Stimulated activated naive CD8-positive, alpha-beta T cell treated with anti-CD3 and anti-CD28 coated beads, Interleukin-15, Interleukin-2, amounts not matched to agents 100 U/mL and 50 U/mL, for 24 hours (primary cell): Measurements from ENCODE around the gene PCNT.

Experiments
- ATAC-seq: fragments of 150-1000 bp; cut with Tn5 transposase; one replicate; pipeline ENCODE4 v1.10.0; 2021
- DNase-seq: peaks from one replicate; pipeline ENCODE4 v3.0.0; 2021

PCNT gene

DNA sequence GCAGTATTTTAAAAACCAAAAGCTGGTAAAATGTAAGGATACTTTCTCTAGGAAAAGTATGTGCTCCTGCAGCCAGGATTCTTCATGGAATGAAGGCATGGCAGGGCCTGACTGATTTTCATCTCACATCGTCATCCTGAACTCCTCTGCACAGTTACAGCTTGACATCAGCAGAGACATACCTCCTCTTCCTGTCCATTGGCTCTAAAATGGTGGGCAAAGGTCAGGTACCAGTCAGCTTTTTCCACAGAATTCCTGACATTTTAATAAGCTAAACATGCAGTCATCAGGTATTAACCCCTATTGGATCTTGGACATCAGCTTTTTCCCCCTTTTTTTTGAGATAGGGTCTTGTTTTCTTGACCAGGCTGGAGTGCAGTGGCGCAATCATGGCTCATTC is 5.8 kb downstream of the PCNT start:
- ATAC-seq (no peak), DNase-seq (no peak)

DNA sequence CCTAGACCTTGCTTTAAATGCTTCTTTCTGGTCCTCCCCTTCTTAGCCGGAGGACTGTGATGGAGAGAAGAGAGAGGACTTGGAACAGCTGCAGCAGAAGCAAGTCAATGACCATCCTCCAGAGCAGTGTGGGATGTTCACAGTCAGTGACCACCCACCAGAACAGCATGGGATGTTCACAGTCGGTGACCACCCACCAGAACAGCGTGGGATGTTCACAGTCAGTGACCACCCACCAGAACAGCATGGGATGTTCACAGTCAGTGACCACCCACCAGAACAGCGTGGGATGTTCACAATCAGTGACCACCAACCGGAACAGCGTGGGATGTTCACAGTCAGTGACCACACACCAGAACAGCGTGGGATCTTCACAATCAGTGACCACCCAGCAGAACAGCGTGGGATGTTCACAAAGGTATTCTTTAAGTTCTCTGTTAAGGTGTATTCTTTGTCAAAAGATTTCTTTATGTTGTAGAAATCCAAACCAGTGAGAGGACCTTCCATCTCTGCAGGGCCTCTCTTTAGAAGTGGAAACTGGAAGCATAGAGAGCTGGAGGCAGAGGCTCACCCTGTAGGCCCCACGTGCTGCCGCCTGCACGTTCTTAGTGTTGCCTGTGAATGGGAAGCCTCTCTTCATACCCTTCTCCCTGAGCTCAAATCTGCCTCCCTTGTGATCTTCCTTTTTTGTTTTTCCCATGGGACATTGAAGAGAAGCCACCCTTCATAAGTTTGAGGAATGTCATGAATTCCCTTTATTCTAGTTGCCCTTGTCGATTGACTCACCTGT is 10.6 kb downstream of the PCNT start:
- no peak for ATAC-seq
- no peak for DNase-seq

DNA sequence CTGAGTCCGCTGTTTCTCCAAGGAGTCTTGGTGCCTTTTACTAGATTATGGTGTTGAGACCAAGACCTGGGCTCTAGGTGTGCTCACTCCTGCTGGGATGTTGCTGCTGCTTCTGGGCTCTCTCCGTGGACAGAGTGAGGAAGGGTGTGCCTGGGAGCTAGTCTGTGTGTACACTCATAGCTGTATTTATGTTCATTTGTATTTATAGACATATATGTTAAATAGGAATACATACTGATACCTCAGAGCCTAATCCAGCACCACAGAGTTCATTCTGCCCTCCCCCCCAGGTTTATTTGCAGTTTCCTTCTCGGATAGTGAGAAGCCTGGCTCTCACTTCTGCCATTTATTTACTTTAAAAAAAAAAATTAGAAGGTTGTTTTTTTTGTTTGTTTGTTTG is 12.6 kb downstream of the PCNT start:
- ATAC-seq (no peak), DNase-seq (no peak)

DNA sequence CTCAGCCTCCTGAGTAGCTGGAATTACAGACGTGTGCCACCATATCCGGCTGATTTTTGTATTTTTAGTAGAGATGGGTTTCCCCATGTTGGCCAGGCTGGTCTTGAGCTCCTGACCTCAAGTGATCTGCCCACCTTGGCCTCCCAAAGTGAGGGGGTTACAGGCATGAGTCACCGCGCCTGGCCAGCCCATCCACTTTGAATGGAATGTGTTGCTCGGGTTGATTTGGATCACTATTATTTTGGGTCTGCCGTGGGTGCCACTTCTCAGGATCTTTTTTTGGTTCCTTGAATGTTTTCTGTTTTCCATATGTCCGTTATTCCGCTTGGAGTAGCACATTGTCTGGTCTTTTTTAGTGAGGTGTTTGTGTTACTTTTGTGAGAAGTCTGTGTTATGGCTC is 17.0 kb downstream of the PCNT start:
- no peak for ATAC-seq
- DNase-seq: no peak

DNA sequence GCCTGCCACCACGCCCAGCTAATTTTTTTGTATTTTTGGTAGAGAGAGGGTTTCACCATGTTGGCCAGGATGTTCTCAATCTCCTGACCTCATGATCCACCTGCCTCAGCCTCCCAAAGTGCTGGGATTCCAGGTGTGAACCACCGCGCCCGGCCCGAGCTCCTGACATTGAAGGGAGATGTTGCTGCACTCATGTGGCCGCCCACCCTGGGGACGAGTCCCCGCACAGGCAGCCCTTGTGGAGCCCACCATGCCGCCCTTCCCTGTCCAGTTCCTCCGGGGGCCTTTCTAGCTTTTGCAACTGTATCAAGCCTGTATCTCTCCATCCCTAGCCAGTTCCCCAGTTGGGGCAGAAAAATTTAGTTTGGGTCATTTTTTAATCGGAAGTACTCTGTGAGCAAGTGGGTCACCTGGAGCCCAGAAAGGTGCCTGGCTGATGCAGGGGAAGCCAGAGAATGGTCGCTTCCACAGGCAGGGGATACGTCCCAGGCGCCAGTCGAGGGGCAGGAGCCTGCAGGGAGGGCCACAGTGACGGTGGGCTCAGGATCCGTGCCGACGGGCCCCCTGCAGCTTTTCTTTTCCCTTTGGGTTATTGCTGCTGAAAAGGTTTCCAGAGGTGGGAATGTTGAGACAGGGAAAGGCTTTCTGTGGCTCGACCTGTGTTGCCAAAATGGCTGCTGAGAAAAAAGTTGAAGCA is 20.4 kb downstream of the PCNT start:
- DNase-seq (no peak), ATAC-seq (no peak)

DNA sequence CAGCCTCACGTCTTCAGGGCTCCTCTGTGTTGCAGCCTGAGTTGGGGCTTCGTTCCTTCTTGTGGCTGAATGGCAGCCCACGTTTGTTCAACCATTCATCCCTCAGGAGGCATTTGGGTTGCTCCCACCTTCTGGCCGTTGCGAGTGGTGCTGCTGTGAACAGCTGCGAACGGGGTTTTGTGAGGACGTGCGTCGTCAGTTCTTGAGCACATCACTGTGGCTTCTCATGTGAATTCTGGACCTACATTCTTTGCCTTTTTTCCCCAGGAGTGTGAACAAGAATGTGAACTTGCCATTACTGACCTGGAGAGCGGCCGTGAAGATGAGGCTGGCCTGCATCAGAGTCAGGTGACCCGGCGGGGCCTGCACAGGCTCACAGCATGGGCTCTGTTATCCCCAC is 21.9 kb downstream of the PCNT start:
- no peak for ATAC-seq
- no peak for DNase-seq

DNA sequence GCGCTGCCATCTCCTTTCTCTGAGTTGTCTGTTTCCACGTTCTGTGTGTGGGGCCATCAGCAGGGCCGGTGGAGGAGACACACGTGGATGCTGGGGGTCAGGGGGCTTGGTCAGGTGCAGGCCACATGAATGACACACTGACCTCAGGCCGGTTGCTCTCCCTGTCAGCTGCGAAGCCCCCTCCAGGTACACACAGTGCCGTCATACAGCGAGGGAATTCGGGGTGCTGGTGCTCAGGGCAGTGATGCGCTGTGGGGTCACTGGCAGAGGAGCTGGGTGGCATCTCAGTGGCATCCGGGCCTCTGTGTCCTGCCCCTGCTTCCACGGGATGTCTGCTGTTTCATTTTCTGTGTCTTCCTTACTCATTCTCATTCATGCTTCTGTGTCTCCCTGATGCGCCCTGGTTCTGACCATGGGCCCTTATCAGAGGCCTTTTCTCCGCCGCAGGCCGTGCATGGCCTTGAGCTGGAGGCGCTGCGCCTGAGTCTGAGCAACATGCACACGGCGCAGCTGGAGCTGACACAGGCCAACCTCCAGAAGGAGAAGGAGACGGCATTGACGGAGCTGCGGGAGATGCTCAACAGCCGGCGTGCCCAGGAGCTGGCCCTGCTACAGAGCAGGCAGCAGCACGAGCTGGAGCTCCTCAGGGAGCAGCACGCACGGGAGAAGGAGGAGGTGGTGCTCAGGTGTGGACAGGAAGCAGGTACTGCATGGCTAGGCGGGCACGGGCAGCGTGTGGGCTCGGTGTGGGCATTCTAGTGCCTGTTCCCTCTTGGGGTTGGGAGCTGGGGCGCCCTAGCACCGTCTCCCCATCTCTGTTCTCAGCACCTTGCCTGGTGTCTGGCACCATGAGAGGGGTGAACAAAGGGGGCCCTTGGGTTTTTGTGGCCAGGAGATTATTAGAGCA is 22.6 kb downstream of the PCNT start:
- DNase-seq: no peak
- ATAC-seq: no peak

DNA sequence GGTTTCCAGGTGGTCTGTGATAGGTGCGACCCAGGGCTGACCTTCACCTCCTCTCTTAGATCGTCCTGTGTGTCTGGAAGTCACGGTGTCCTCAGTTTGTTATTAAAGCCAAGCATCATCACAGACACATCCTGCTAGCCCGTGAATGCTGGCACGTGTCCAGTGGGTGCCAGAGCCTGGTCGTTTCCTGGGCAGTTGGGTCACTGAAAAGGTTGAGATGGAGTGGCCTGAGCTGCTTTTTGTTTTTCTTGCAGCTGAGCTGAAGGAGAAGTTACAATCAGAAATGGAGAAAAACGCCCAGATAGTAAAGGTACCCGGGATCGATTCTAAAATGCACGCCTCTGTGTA is 23.2 kb downstream of the PCNT start:
- DNase-seq: no peak
- ATAC-seq: no peak

DNA sequence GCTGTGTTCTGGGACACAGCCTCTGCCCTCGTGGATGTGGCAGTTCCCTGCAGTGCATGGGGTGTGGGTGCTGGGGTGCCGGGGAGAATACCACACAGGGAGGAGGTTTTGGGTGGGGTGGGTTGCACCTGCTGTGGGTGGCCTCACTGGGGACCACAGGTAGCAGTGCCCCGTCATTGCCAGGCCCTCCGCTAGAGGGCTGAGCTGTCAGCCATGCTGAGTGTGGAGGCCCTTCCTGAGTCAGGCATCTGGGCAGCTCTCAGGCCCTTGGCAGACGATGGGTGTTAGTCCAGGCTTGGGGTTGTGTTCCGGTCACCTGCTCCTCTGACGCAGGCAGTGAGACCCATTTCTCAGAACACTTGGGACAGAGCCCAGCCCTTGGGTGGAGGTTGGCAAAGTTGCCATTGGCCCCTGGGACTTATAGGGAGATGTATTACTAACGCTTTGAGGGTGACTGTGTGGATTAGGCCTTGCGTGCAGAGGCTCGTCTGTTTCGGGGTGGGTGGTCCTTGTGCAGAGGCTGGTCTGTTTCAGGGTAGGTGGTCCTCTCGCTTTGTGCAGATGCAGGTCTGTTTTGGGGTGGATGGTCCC is 23.9 kb downstream of the PCNT start:
- no peak for DNase-seq
- no peak for ATAC-seq

DNA sequence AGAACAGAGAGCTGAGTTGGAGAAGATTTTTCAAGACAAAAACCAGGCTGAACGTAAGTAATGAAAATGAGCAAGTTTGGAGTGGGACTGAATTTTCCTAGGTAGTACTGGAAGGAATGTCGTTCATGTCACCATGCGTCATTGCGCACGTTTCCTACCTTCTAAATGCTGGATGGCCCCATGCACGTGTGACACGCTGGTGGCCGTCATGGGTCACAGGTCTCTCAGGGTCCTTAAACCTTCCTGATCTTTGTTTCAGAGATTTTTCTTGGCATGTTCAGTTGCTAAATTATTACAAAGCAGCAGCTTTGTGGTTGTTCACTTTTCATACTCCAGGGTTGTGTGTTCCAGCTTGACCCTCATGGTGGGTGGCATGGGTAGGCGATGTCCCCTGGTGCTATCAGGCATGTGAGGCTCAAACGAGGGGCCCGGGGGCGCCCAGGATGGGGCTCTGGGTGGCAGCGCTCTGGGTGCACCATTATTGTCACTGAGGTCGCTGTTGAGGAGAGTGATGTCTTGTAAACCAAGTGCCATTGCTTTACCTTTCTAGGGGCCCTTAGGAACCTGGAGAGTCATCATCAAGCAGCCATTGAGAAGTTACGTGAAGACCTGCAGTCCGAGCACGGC is 25.3 kb downstream of the PCNT start:
- no peak for DNase-seq
- ATAC-seq: no peak

DNA sequence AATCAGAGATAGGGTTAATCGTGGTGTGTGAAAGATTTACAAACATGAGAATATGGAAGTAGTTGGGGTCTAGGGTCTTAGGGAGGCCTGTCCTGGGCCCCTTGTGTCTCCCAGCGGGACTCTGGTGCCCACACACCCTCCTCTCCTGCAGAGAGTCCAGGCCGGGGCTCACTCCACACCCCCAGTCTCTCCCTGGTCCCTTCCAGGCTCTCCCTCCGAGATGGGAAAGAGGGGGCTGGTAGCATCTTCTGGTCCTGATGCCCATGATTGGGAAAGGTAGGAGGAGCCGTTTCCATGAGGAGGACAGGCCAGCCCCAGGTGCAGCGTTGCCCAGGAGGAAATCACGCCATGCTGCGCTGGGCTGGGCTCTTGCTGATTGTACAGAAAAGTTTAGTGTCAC is 26.6 kb downstream of the PCNT start:
- ATAC-seq: no peak

DNA sequence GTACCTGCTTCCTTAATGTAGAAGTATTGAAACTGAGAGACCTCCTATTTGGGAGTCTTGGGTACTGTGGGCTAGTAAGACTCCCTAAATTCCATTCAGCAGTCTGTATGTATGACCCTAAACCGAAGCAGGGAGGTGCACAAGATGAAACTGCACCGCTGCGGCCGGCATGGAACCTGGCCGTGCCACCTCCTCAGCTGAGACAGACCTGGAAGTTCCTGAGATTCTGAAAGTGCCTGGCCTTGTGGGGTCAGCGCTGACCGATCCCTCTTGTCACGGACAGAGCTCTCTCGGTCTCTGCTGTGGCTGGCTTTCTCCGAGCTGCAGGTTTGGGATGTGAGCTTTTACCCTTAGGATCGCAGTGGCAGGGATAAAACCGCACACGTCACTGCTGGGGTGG is 27.0 kb downstream of the PCNT start:
- ATAC-seq (no peak), DNase-seq (no peak)

More for the DNA sequence above, 26.6 kb downstream of the PCNT start:
- DNase-seq: no peak

DNA sequence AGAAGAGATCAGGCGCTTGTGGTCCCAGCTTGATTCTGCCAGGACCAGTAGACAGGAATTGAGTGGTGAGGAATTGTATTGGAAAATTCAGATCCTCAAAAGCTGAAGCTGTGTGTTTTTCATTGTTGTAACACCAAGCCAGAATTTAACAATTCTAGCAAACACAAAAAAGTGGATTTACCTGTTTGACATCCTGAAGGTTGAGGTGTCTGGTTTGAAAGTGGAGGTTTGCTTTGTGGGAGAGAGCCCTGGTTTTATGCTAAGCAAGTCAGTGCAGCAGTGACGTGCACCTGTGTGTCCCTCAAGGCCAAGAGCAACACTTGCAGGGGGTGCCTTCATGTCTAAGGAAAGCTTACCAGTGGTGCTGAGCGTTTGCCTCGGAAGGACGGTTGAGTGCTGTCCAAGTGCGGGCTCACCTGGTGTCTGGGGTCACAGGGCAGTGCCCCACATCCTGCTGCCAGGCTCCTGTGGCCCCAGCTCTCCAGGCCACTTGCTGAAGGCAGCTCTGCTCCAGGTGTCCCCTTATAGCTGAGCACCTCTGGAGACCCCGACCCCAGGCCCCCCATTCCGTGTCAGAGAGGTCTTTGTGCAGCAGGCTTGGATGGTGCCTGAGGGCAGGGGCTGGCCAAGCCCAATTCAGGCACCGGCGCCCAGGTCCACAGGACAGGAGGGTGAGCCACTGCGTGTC is 27.7 kb downstream of the PCNT start:
- no peak for ATAC-seq
- DNase-seq: no peak

DNA sequence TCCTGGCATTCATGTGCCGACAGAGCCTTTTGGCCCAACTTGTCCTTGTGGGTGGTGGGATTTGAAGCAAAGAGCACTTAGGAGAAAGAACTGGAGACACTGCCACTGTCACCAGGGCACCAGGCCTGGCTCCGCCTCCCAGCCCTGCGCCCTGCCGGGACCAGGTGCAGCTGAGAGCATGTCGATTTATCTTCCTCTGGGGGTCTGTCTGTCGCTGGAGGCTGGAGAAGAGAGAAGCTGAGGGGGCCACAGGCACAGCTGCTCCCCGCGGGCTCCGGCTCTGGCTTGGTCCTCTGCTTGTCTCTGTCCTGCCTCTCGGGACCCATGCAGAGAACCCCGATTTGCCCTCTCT is 28.2 kb downstream of the PCNT start:
- ATAC-seq: no peak
- no peak for DNase-seq

DNA sequence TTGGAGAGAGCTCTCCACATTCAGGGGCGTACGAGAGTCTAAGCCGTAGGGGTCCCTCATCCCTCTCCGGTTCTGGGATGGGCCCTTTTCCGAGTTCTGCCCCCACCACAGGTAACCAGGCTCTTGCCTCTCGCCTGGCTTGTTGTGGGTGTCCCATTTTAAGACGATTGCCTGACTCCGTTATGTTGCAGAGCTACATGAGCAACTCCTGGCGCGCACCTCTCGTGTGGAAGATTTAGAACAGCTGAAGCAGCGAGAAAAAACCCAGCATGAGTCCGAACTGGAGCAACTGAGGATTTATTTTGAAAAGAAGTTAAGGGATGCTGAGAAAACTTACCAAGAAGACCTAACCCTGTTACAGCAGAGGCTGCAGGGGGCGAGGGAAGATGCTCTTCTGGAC is 29.0 kb downstream of the PCNT start:
- no peak for DNase-seq
- ATAC-seq: no peak

DNA sequence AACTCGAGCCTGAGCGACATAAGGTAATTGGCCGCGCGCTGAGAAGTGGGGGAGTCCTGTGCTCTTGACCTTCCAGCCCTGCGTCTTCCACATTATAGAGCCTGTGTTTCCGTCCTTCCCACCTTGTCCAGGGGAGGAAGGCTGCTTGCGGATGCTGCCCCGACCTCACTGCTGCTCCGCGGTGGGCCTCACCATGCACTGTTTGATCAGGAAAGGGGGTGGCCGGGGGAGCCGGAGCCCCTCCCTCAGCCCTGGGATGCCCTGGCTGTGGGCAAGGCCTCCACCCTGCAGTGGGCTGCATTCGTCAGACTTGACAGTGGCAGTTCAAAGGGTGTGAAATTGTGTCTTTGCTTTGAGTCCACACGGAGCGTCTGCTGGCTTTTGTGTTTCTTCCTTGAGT is 30.1 kb downstream of the PCNT start:
- DNase-seq (no peak), ATAC-seq (no peak)

DNA sequence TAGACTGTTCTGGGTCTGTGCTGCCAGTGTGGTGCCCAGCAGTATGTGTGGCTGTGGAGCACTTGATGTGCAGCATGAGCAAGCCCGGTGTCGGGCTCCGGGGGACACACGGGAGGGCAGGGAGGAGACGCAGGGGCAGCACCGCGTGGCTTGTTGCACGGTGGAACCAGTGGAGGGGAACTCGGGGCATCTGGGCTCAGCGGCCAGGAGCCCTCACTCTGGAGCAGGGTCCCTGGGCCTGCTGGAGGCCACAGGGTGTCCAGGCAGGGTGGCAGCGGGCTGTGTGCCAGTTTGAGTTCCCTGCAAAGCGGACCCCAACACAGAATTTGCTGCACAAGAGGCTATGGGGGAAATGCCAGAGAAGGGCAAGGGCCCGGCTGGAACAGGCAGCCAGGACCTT is 30.6 kb downstream of the PCNT start:
- ATAC-seq: no peak

DNA sequence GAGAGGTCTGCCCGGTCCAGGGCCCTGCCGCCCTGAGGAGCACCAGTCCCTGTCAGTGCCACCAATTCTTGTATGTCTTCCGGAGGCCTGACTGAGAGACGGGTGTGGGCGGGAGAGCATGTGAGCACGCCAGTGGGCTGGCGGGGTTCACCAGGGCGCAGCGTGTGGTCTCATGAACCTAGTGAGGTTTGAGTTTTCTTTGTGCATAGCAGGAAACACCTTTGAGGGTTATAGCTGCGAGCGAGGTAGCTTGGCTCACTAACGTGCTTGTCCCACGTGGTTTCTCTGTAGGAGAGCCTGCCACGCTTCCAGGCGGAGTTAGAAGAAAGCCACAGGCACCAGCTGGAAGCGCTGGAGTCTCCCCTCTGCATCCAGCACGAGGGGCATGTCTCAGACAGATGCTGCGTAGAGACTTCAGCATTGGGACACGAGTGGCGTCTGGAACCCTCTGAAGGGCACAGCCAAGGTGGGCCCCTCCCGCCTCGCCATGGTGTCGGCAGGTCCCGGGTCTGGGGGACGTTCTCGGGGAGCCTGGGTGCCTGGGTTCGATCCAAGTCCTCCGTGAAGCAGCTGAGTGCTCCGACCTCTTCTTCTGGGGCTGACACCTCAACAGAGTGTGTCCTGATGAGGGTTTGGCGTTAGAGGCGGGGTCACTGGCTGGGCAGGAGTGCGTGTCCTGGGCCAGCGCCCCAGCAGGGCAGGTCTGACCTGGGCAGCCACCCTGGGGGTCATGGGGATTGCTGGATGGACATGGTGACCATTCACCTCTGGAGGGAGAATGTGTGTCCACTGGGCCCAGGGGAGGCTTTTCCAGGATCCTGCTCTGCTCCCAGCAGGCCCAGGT is 31.4 kb downstream of the PCNT start:
- no peak for ATAC-seq
- peak; percentile 11 for DNase-seq

More for the DNA sequence above, 30.6 kb downstream of the PCNT start:
- no peak for DNase-seq

DNA sequence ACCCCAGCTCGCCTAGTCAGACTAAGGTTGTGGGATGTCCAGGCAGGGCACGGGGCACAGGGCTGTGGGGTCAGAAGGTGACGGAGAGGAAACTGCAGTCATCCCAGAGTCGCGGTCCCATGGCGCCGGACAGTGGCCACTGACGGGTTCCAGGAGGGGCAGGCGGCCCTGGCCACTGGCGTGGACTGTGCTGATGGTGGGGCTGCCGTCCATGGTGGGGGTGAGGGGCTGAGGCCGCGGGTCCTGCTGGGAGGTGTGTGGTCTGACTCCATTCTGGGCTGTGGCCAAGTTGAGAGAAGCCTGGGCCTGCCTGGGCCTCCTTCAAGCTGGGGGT is 32.0 kb downstream of the PCNT start:
- ATAC-seq (no peak), DNase-seq (no peak)

DNA sequence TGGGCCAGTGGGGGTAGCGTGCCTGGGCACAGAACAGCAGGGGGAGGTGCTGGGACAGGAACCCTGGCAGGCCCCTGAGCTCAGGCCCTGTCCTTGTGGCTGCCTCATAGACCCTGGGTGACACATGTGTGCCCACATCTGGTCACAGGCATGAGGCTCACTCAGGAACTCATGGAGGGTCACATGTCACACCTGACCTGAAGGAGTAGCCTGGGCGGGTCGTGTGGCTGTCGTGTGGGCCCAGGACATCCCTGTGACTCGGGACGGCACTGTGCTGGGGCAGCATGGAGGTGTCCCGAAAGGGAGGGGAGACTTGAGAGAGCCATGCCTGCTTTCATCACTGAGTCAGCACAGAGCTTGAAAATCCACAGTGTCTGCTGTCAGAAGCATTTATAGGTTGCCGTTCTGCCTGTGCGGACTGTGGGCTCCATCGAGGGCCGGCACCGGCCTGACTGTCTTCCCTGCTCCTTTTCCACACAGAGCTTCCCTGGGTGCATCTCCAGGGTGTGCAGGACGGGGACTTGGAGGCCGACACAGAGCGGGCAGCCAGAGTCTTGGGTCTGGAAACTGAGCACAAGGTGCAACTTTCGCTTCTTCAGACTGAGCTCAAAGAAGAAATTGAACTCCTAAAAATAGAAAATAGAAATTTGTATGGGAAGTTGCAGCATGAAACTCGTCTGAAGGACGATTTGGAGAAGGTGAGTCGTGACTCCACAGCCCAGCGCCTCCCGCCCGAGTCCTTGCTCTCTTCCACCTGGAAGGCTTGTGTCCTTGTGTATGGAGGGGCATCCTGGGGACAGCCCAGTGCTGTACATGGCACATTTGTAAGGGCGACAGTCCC is 32.8 kb downstream of the PCNT start:
- DNase-seq (no peak), ATAC-seq (no peak)
